Hematopoietic multipotent progenitor cell treated with erythropoietin and hydrocortisone succinate and interleukin-3 and kit ligand, for 17 days (in vitro differentiated cells): ENCODE data around the gene MSL3B.

Experiments
- DNase-seq: peaks from one replicate; pipeline ENCODE4 v3.0.0-alpha.2; 2015; ENCODE audit warnings: low spot score

The MSL3B gene

DNA sequence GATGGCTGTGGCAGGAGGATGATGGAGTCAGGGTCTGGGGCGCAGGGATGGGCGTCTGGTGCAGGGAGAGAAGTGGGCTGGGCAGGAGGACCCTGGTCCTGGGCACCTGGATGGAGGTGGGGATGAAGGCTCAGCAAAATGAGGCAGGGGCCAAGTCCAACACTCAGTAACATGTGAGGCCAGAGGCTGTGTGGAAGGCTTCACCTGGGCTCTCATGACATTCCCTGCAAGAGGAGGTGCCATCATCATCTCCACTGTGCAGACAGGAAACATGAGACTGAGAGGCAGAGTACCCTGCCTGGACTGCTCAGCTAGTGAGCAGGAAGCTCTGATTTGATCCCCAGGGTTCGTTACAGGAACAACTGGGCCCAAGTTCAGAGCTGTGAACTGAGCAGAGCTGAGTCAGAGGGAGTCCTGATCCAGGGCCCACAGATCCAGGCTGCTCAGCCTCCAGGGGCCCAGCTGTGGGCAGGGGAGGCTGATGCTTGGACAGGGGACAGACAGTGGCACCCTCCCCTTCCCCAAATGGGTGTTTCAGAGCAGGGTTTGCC, 50.8 kb downstream of the MSL3B start:
- DNase-seq = no peak

DNA sequence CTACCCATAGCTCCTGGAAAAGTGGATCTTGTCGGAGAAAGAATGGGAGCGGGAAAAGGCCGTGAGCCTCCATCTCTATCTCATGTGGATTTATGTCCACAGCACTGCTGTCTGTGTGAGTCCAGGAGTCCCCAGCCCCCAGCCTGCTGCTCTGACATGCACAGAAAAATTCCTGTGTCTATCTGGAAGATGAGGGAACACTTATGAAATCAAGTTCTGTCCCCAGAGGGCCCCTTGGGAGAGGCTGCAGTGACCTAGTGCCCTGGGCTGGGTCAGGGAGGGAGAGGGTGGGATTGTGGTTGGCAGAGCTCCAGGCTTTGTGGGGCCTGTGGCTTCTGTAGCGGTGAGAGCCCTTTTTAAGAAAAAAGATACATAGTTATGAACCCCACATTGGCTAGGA, 51.4 kb downstream of the MSL3B start:
- no peak for DNase-seq

DNA sequence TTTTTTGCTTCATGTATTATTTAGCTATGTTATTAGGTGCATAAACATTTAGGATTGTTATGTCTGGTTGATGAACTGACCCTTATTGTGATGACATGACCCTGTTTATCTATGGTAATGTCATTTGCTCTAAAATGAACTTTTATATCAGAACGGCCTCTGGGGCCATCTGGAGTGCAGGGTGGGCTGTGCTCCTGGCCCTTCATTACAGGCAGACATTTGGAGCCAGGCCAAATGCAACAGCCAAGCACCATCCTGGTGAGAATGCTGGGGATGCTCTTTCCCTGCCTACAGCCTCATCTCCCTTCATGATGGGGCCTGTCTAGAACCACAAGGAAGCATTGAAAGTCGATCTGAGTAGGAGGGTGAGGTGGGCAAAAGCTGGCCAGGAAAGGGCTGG, 51.9 kb downstream of the MSL3B start:
- no peak for DNase-seq

DNA sequence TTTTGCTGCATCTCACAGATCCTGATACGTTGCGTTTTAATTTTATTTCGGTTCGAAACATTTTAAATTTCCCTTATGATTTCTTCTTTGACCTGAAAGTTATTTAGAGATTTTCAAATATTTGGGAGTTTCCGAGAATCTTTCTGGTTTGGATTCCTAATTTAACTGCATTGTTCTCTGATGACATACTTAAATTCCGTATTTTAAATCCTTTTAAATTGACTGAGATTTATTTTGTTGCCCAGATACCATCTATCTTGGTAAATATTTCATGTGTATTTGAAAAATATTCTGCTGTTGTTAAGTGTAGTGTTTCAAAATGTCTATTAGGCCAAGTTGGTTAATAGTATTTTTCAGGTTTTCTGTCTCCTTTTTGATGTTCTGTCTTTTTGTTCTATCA, 52.3 kb downstream of the MSL3B start:
- DNase-seq = no peak
